PC-3 (cell line): ENCODE measurements around the gene CD58. TPM values are rescaled to one million over a fixed set of nuclear protein-coding genes. Genes with fewer than 3 reads are reported as not detected.

Source experiments
- ATAC-seq: fragments of 200-7000 bp; cut with Tn5 transposase; 2 replicates; pipeline ENCODE4 v1.9.1; 2020; ENCODE audit warnings: mild to moderate bottlenecking, moderate library complexity
- BruUV-seq: library from RNA; stranded (reverse); fragments of 400-500 nt; replicated peaks from 2 replicates; lab custom pipeline; 2021; lab: Mats Ljungman, UMichigan
- CTCF ChIA-PET: fragments of 300-600 bp; sonication (Branson Sonifier 250); formaldehyde crosslinking; loops from one replicate; lab custom pipeline; 2022; ENCODE audit warnings: antibody characterized with exemption; lab: Charles Lee
- POLR2A ChIA-PET: fragments of 300-600 bp; sonication (Branson Sonifier 250); formaldehyde crosslinking; loops from one replicate; lab custom pipeline; 2022; ENCODE audit warnings: antibody characterized with exemption; ENCODE audit not compliant: unreplicated experiment; lab: Charles Lee
- DNase-seq: peaks from one replicate; pipeline ENCODE4 v3.0.0-alpha.2; 2015
- H2AFZ ChIP-seq: fragments of 300-600 bp; sonication (generic); 2 replicates; pipeline ENCODE4 v1.6.0; 2016; ENCODE audit warnings: antibody characterized with exemption, low read length
- H3F3A ChIP-seq: fragments of 300-600 bp; sonication (generic); one replicate; pipeline ENCODE4 v1.6.0; 2017; ENCODE audit warnings: antibody characterized with exemption, low read length, control low read depth, mild to moderate bottlenecking; ENCODE audit not compliant: unreplicated experiment
- H3K27ac ChIP-seq: fragments of 300-600 bp; sonication (generic); 2 replicates; pipeline ENCODE4 v1.5.1; 2016; ENCODE audit warnings: mild to moderate bottlenecking, low read length
- H3K27me3 ChIP-seq: fragments of 300-600 bp; sonication (generic); 2 replicates; pipeline ENCODE4 v1.6.1; 2016; ENCODE audit warnings: low read length, mixed read lengths
- H3K36me3 ChIP-seq: fragments of 300-600 bp; sonication (generic); 2 replicates; pipeline ENCODE4 v1.6.1; 2016; ENCODE audit warnings: low read depth, mixed run types, low read length, mixed read lengths
- H3K4me1 ChIP-seq: fragments of 300-600 bp; sonication (generic); 2 replicates; pipeline ENCODE4 v1.5.1; 2016; ENCODE audit warnings: low read length; ENCODE audit not compliant: insufficient read depth
- H3K4me2 ChIP-seq: fragments of 300-600 bp; sonication (generic); 2 replicates; pipeline ENCODE4 v1.6.0; 2016; ENCODE audit warnings: low read length
- H3K4me3 ChIP-seq: fragments of 300-600 bp; sonication (generic); 2 replicates; pipeline ENCODE4 v1.5.1; 2016; ENCODE audit warnings: mild to moderate bottlenecking, low read length, mixed read lengths
- H3K79me2 ChIP-seq: fragments of 300-600 bp; sonication (generic); 2 replicates; pipeline ENCODE4 v1.6.1; 2017; ENCODE audit warnings: low read length, mixed read lengths
- H3K9ac ChIP-seq: fragments of 300-600 bp; sonication (generic); 2 replicates; pipeline ENCODE4 v1.6.0; 2016; ENCODE audit warnings: mild to moderate bottlenecking, low read length
- H3K9me2 ChIP-seq: fragments of 300-600 bp; sonication (generic); replicated peaks from 2 replicates; pipeline ENCODE4 v1.6.1; 2016; ENCODE audit warnings: mixed run types, low read length, mixed read lengths
- H3K9me3 ChIP-seq: fragments of 300-600 bp; sonication (generic); 2 replicates; pipeline ENCODE4 v1.6.1; 2016; ENCODE audit warnings: low read length, mixed read lengths
- H4K20me1 ChIP-seq: fragments of 300-600 bp; sonication (generic); 2 replicates; pipeline ENCODE4 v1.6.1; 2016; ENCODE audit warnings: low read length, mixed read lengths
- CTCF ChIP-seq: fragments of 300-600 bp; sonication (generic); conservative IDR thresholded peaks from 2 replicates; pipeline ENCODE4 v1.5.1; 2017; ENCODE audit warnings: antibody characterized with exemption, low read depth, mild to moderate bottlenecking, low read length
- EZH2 ChIP-seq: fragments of 300-600 bp; sonication (generic); IDR thresholded peaks from one replicate; pipeline ENCODE4 v1.6.1; 2017; ENCODE audit warnings: antibody characterized with exemption, mild to moderate bottlenecking, low read length; ENCODE audit not compliant: unreplicated experiment
- EZH2phosphoT487 ChIP-seq: fragments of 300-600 bp; sonication (generic); IDR thresholded peaks from 2 replicates; pipeline ENCODE4 v1.6.1; 2018; ENCODE audit warnings: mild to moderate bottlenecking, antibody characterized with exemption, low read length, borderline replicate concordance
- intact Hi-C: fragments of 100-400 bp; cut with micrococcal nuclease; formaldehyde crosslinking; loops from 2 replicates; pipeline ENCODE4 v1.9.0; 2023
- total RNA-seq: library from RNA; depleted of rRNA; stranded (reverse); fragments of >200 nt; gene quantifications from 2 replicates; pipeline ENCODE4 v1.2.3, GENCODE V29; 2014

CD58 gene
- total RNA-seq, 1 experiment from 2014 or later = 26.9 TPM

- Histone ChIP-seq H3K9me3 (no peaks in the 10 kb centered on the region), H3K36me3 (peaks cover 16% of the 10 kb centered on the region; the same call in 1 of the 2 replicates), H3F3A (no peaks in the 10 kb centered on the region), H4K20me1 (no peaks in the 10 kb centered on the region), H3K9ac (no peak overlapping the region), H2AFZ (no peak overlapping the region), H3K27me3 (no peaks in the 10 kb centered on the region), H3K4me3 (no peak overlapping the region), H3K79me2 (peaks cover 37% of the 10 kb centered on the region), H3K4me1 (no peaks in the 10 kb centered on the region; the same call in 1 of the 2 replicates), H3K27ac (no peak overlapping the region), H3K9me2 (no peaks in the 10 kb centered on the region), H3K4me2 (no peak overlapping the region)
- ChIA-PET POLR2A (no interaction called here), CTCF (no interaction called here)
- intact Hi-C loops = no loop called here
- no peak for DNase-seq
- TF ChIP-seq EZH2phosphoT487 = no peak
- no peak for TF ChIP-seq CTCF
- TF ChIP-seq EZH2 = no peak
- BruUV-seq = no TSS peak
- ATAC-seq = no peak
Measured at GRCh38 chr1:116545359-116545705, 25.5 kb downstream of the CD58 start.

DNA sequence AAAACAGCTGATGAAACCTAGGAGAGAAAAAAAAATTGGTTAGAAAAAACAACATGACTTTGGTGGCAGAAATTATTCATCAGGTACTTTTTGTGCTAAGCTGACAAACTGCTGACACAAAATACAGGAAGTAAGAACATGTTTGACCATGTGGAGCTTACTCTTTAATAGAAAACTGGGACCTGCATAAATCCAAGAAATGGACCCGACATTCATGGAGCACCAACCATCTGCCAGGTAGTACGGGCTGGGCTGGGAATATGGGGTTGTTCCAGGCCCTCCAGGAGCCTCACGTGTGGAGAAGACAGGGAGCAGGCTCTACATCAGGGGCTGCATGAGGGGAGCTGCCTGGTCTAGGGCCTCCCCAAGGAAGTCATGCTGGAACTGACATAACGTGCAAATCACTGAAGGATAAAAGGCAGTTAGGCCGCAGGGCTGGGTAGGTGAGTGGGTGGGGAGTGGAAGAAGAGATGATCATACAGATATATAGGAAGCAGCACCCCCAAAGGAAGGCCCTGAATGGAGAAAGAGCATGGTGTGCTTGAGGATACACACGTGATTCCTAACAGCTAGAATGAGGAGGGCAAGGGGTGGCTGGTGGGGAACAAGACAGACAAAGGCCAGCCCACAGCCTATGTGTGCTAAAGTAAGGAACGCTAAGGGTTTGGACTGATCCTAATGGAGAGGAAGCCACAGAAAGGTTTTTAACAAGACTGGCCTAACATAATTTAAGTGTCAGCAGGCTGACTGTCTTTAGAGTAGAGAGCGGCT is 26.1 kb downstream of the CD58 start:
- H3K9me3 ChIP-seq = no peaks in the 10 kb centered on the region
- no TSS peak for BruUV-seq
- ATAC-seq (no peak), DNase-seq (no peak)
- H2AFZ ChIP-seq = no peak overlapping the region
- no peaks in the 10 kb centered on the region for H4K20me1 ChIP-seq
- H3F3A ChIP-seq = no peaks in the 10 kb centered on the region
- no peak for TF ChIP-seq EZH2
- TF ChIP-seq EZH2phosphoT487 = no peak
- TF ChIP-seq CTCF = no peak
- H3K4me3 ChIP-seq = no peak overlapping the region
- intact Hi-C loops = no loop called here
- H3K79me2 ChIP-seq = peaks cover 32% of the 10 kb centered on the region
- CTCF ChIA-PET = interaction anchor here (0.5 to 0.6 kb wide), 2 partner anchors 305 to 838 kb away, joined by 4 read pairs; no protein-coding TSS in a partner anchor
- H3K4me2 ChIP-seq = no peak overlapping the region
- POLR2A ChIA-PET = no interaction called here
- H3K9me2 ChIP-seq = no peaks in the 10 kb centered on the region
- no peak overlapping the region for H3K9ac ChIP-seq
- peaks cover 16% of the 10 kb centered on the region; the same call in 1 of the 2 replicates for H3K36me3 ChIP-seq
- H3K27ac ChIP-seq = no peak overlapping the region
- no peaks in the 10 kb centered on the region for H3K27me3 ChIP-seq
- H3K4me1 ChIP-seq = no peaks in the 10 kb centered on the region; the same call in 1 of the 2 replicates

- POLR2A ChIA-PET = no interaction called here
- no peak for ATAC-seq
- no peak overlapping the region for H3K27ac ChIP-seq
Measured at GRCh38 chr1:116540088-116540487, 30.7 kb downstream of the CD58 start.

More at GRCh38 chr1:116540088-116540487, 30.7 kb downstream of the CD58 start:
- Histone ChIP-seq H3K4me3 (no peak overlapping the region), H3K4me2 (no peak overlapping the region), H3K27me3 (no peaks in the 10 kb centered on the region), H3K9me3 (no peaks in the 10 kb centered on the region), H4K20me1 (no peaks in the 10 kb centered on the region), H3F3A (peaks cover 5% of the 10 kb centered on the region), H3K9ac (no peak overlapping the region), H3K79me2 (peaks cover 6% of the 10 kb centered on the region; the same call in 1 of the 2 replicates), H3K4me1 (peaks cover 38% of the 10 kb centered on the region), H3K9me2 (no peaks in the 10 kb centered on the region), H2AFZ (no peak overlapping the region), H3K36me3 (peaks cover 19% of the 10 kb centered on the region)
- no TSS peak for BruUV-seq
- TF ChIP-seq EZH2 = no peak
- TF ChIP-seq CTCF = no peak
- TF ChIP-seq EZH2phosphoT487 = no peak
- CTCF ChIA-PET = no interaction called here
- intact Hi-C loops = no loop called here
- no peak for DNase-seq
